A549 (cell line): ENCODE measurements around the gene PAGE1. TPM values are rescaled to one million over a fixed set of nuclear protein-coding genes. Genes with fewer than 3 reads are reported as not detected.
"Not testable (repeated sequence)": the region's sequence is repeated elsewhere in the genome, so short reads cannot be mapped to it uniquely, and the experiment has no call there.

Experiments used
- ATAC-seq, 2 experiments: fragments of 200-7000 bp in 1 of 2; fragments of >200 bp in 1 of 2; cut with Nextera tagmentation in 1 of 2; cut with Tn5 transposase in 1 of 2; 3 replicates each; pipeline versions ENCODE4 v1.8.0 to v1.9.1; 2018 to 2020; ENCODE audit warnings: mild to moderate bottlenecking in 1 of 2, moderate library complexity in 1 of 2
- CTCF ChIA-PET: fragments of 300-600 bp; sonication (Branson Sonifier 250); formaldehyde crosslinking; extraction: SDS; loops from one replicate; lab custom pipeline; 2021; ENCODE audit warnings: antibody characterized with exemption, inconsistent platforms; lab: Yijun Ruan, JAX
- POLR2A ChIA-PET: fragments of 350-600 bp; formaldehyde crosslinking; extraction: SDS; loops from one replicate; lab custom pipeline; 2021; ENCODE audit warnings: antibody characterized with exemption, inconsistent platforms; lab: Yijun Ruan, JAX
- DNase-seq, 2 experiments: peaks; one replicate each; pipeline versions ENCODE4 v3.0.0 to v3.0.0-alpha.2; 2011 to 2016; ENCODE audit warnings: low read depth in 1 of 2, low spot score in 1 of 2
- FAIRE-seq: peaks from 2 replicates; lab custom pipeline; 2011; peaks lifted over from hg19 to GRCh38; lab: Jason Lieb, UNC
- H3K27ac ChIP-seq, 2 experiments: fragments of >200 bp; sonication (Bioruptor Twin); formaldehyde crosslinking; 3 replicates each; pipeline ENCODE4 v1.5.1; 2016 to 2017
- H3K4me1 ChIP-seq: fragments of >200 bp; sonication (Bioruptor Twin); formaldehyde crosslinking; 3 replicates; pipeline ENCODE4 v1.6.1; 2016
- H3K4me2 ChIP-seq: fragments of >200 bp; sonication (Bioruptor Twin); formaldehyde crosslinking; 3 replicates; pipeline ENCODE4 v1.6.1; 2016
- H3K4me3 ChIP-seq: fragments of >200 bp; sonication (Bioruptor Twin); formaldehyde crosslinking; 3 replicates; pipeline ENCODE4 v1.5.1; 2016
- H3K9me3 ChIP-seq: fragments of >200 bp; sonication (Bioruptor Twin); formaldehyde crosslinking; 3 replicates; pipeline ENCODE4 v1.6.1; 2016
- BCL3 ChIP-seq: fragments of >200 bp; sonication (Bioruptor Twin); formaldehyde crosslinking; IDR thresholded peaks from 3 replicates; pipeline ENCODE4 v1.6.1; 2016
- BHLHE40 ChIP-seq: IDR thresholded peaks from 2 replicates; pipeline ENCODE4 v1.6.1; 2012; ENCODE audit warnings: low read depth, low read length, inconsistent platforms
- CBX8 ChIP-seq: fragments of 200-600 bp; sonication (generic); IDR thresholded peaks from 2 replicates; pipeline ENCODE4 v1.6.1; 2016
- CEBPB ChIP-seq, 2 experiments: fragments of >200 bp in 1 of 2; sonication (Bioruptor Twin) in 1 of 2; formaldehyde crosslinking in 1 of 2; IDR thresholded peaks; 2 replicates each; pipeline ENCODE4 v1.6.1; 2012 to 2016
- CTCF ChIP-seq: fragments of >200 bp; sonication (Bioruptor Twin); formaldehyde crosslinking; IDR thresholded peaks from 3 replicates; pipeline ENCODE4 v1.5.1; 2016
- EHF ChIP-seq: fragments of 250-450 bp; sonication (Bioruptor Pico); IDR thresholded peaks from 2 replicates; pipeline ENCODE4 v1.5.0; 2020; ENCODE audit warnings: mild to moderate bottlenecking
- FOXS1 ChIP-seq: fragments of 250-450 bp; sonication (Bioruptor Pico); IDR thresholded peaks from 2 replicates; pipeline ENCODE4 v1.5.0; 2020; ENCODE audit warnings: mild to moderate bottlenecking, moderate library complexity
- HMGXB4 ChIP-seq: fragments of 250-450 bp; sonication (Bioruptor Pico); IDR thresholded peaks from 2 replicates; pipeline ENCODE4 v1.5.0; 2021; ENCODE audit warnings: mild to moderate bottlenecking, moderate library complexity, borderline replicate concordance
- HOXA7 ChIP-seq: fragments of 250-450 bp; sonication (Bioruptor Pico); IDR thresholded peaks from 2 replicates; pipeline ENCODE4 v1.5.0; 2020; ENCODE audit warnings: mild to moderate bottlenecking, moderate library complexity
- JUNB ChIP-seq: fragments of >200 bp; sonication (Bioruptor Twin); formaldehyde crosslinking; IDR thresholded peaks from 2 replicates; pipeline ENCODE4 v1.6.1; 2016
- KDM1A ChIP-seq: fragments of 200-600 bp; sonication (generic); IDR thresholded peaks from 2 replicates; pipeline ENCODE4 v1.6.1; 2016; ENCODE audit warnings: low read depth, mild to moderate bottlenecking
- MAFK ChIP-seq: fragments of 450-650 bp; IDR thresholded peaks from 2 replicates; pipeline ENCODE4 v1.6.1; 2014; ENCODE audit not compliant: partially characterized antibody
- NPAS2 ChIP-seq: fragments of 250-450 bp; sonication (Bioruptor Pico); IDR thresholded peaks from 2 replicates; pipeline ENCODE4 v1.8.0; 2022; ENCODE audit warnings: mild to moderate bottlenecking, moderate library complexity, borderline replicate concordance
- NR3C1 ChIP-seq: fragments of >200 bp; sonication (Bioruptor Twin); formaldehyde crosslinking; IDR thresholded peaks from 3 replicates; pipeline ENCODE4 v1.6.1; 2017
- POLR2A ChIP-seq: IDR thresholded peaks from 2 replicates; pipeline ENCODE4 v1.6.1; 2012; ENCODE audit warnings: mild to moderate bottlenecking, low read length
- RAD21 ChIP-seq, 2 experiments: fragments of >200 bp in 1 of 2; sonication (Bioruptor Twin) in 1 of 2; formaldehyde crosslinking in 1 of 2; IDR thresholded peaks in 1 of 2; conservative IDR thresholded peaks in 1 of 2; 2 replicates in 1 of 2; 3 replicates in 1 of 2; pipeline ENCODE4 v1.6.1; 2012 to 2018; ENCODE audit warnings: inconsistent platforms in 1 of 2
- REST ChIP-seq: fragments of 200-600 bp; sonication (generic); IDR thresholded peaks from 2 replicates; pipeline ENCODE4 v1.6.1; 2016; ENCODE audit warnings: antibody characterized with exemption, mild to moderate bottlenecking, moderate library complexity
- RFX5 ChIP-seq: fragments of 450-650 bp; IDR thresholded peaks from 2 replicates; pipeline ENCODE4 v1.7.1; 2014; ENCODE audit warnings: antibody characterized with exemption, mild to moderate bottlenecking, moderate library complexity
- SMC3 ChIP-seq: fragments of >200 bp; sonication (Bioruptor Twin); formaldehyde crosslinking; IDR thresholded peaks from 3 replicates; pipeline ENCODE4 v1.6.1; 2018; ENCODE audit warnings: inconsistent platforms
- SREBF2 ChIP-seq: fragments of 450-650 bp; IDR thresholded peaks from 2 replicates; pipeline ENCODE4 v1.6.1; 2014; ENCODE audit warnings: mild to moderate bottlenecking, moderate library complexity
- TP53 ChIP-seq: fragments of 250-450 bp; sonication (Bioruptor Pico); IDR thresholded peaks from 2 replicates; pipeline ENCODE4 v1.5.0; 2021; ENCODE audit warnings: mild to moderate bottlenecking, moderate library complexity
- ZFP36 ChIP-seq: fragments of 450-650 bp; IDR thresholded peaks from 2 replicates; pipeline ENCODE4 v1.6.1; 2014; ENCODE audit warnings: borderline replicate concordance; ENCODE audit not compliant: partially characterized antibody
- ZNF302 ChIP-seq: fragments of 250-450 bp; sonication (Bioruptor Pico); IDR thresholded peaks from 2 replicates; pipeline ENCODE4 v1.9.0; 2021; ENCODE audit warnings: inconsistent platforms, mild to moderate bottlenecking, moderate library complexity
- WGBS: methylation state at CpG from one replicate; pipeline ENCODE4 v1.1.6; 2017; ENCODE audit errors: missing lambda C conversion rate; 5-methylcytosine and 5-hydroxymethylcytosine counted together
- polyA plus RNA-seq, 4 experiments: library from polyadenylated mRNA; depleted of rRNA in 3 of 4; stranded (reverse); fragments of >200 nt; fragmentation: RNase III in 1 of 4; extraction: RNeasy Plus Mini Kit Qiagen cat#74134 plus additional on column Dnase treatment in 1 of 4; gene quantifications; 2 replicates in 3 of 4; 3 replicates in 1 of 4; pipeline ENCODE4 v1.2.3, GENCODE V29; 2011 to 2017

PAGE1 gene
- polyA plus RNA-seq, 2 of the 4 experiments (the other 2 are of a cell fraction): 0.17 TPM; not detected in 1

- CTCF ChIA-PET: no interaction called here
- no peak for ATAC-seq
- no peaks in the 10 kb centered on the region for H3K4me1 ChIP-seq
- TF ChIP-seq RFX5: no peak
- TF ChIP-seq CTCF: no peak
- TF ChIP-seq TP53: no peak
- no peak for TF ChIP-seq SREBF2
- no peak for TF ChIP-seq MAFK
- no peak for TF ChIP-seq REST
- TF ChIP-seq FOXS1 (CRISPR knock-in tag): no peak
- no peak for TF ChIP-seq ZFP36
- no peak for TF ChIP-seq JUNB
- TF ChIP-seq CBX8: no peak
- no peak for TF ChIP-seq EHF (CRISPR knock-in tag)
- no peak for TF ChIP-seq NPAS2
- no peak for TF ChIP-seq CEBPB (IDR thresholded peaks at IDR 0.05)
- TF ChIP-seq BHLHE40: no peak
- no peak for TF ChIP-seq SMC3
- TF ChIP-seq, all 56 proteins: peak for 0
- Histone ChIP-seq H3K27ac (no peak overlapping the region), H3K9me3 (no peaks in the 10 kb centered on the region), H3K4me3 (no peak overlapping the region), H3K4me2 (no peak overlapping the region)
- no peak for DNase-seq
- POLR2A ChIA-PET: no interaction called here
- FAIRE-seq: no peak
- no CpG with 5 or more reads among the region's 5 CpGs for WGBS
Measured at GRCh38 chrX:49726966-49727365, 31.2 kb upstream of the PAGE1 start.

GRCh38 chrX:49725923-49726904, 30.4 kb upstream of the PAGE1 start:
- POLR2A ChIA-PET: no interaction called here
- no peak for FAIRE-seq
- TF ChIP-seq CEBPB (IDR thresholded peaks at IDR 0.05) (no peak), KDM1A (no peak), HOXA7 (CRISPR knock-in tag) (no peak)
- no peak for DNase-seq
- Histone ChIP-seq H3K9me3 (no peaks in the 10 kb centered on the region), H3K4me3 (no peak overlapping the region), H3K4me1 (no peaks in the 10 kb centered on the region), H3K4me2 (no peak overlapping the region), H3K27ac (no peak overlapping the region)
- CTCF ChIA-PET: no interaction called here
- no peak for ATAC-seq
- WGBS: 56% methylated on average over 2 of the region's 12 CpGs

GRCh38 chrX:49725401-49725800, 29.6 kb upstream of the PAGE1 start:
- ChIA-PET POLR2A (no interaction called here), CTCF (no interaction called here)
- H3K4me1 ChIP-seq: no peaks in the 10 kb centered on the region
- WGBS: 42% methylated on average over 3 of the region's 3 CpGs
- H3K4me3 ChIP-seq: no peak overlapping the region
- H3K9me3 ChIP-seq: no peaks in the 10 kb centered on the region
- peak; percentile 61 for FAIRE-seq
- no peak overlapping the region for H3K4me2 ChIP-seq
- no peak for ATAC-seq
- no peak for DNase-seq
- H3K27ac ChIP-seq: no peak overlapping the region
- no peak for TF ChIP-seq ZNF302 (CRISPR knock-in tag)
- TF ChIP-seq KDM1A: no peak
- no peak for TF ChIP-seq HMGXB4 (CRISPR knock-in tag)
- no peak for TF ChIP-seq RAD21 (conservative IDR thresholded peaks at IDR 0.05 in 1 of 2, IDR thresholded peaks at IDR 0.05 in 1 of 2)
- TF ChIP-seq NR3C1: no peak
- TF ChIP-seq BCL3: no peak
- no peak for TF ChIP-seq POLR2A
- TF ChIP-seq NPAS2: no peak
- TF ChIP-seq SMC3: no peak
- TF ChIP-seq, all 56 proteins: peak for 0

- ATAC-seq, H3K27ac ChIP-seq, H3K4me1 ChIP-seq, POLR2A ChIA-PET, CTCF ChIA-PET, H3K9me3 ChIP-seq, H3K4me3 ChIP-seq, H3K4me2 ChIP-seq, DNase-seq, FAIRE-seq: not testable (repeated sequence)
- WGBS: 11% methylated on average over 2 of the region's 2 CpGs
Measured at GRCh38 chrX:49720106-49720505, 24.3 kb upstream of the PAGE1 start.
